ENCODE data around the gene B3GAT2.

The B3GAT2 gene

GRCh38 chr6:70985156-70985555 lies 28.3 kb upstream of the B3GAT2 start:
- no peak for DNase-seq (ENCODE audit: low spot score)
- no peak for TF ChIP-seq CTCF (IDR thresholded peaks at IDR 0.05; ENCODE audit: extremely low read depth, insufficient read depth, missing control alignments)
- in situ Hi-C loops (cut with MboI; ENCODE audit: low pct_unique_long_range_greater_than_20kb, low sequenced_read_pairs, unreplicated experiment) = no loop called here

- in situ Hi-C loops (cut with MboI; ENCODE audit: low pct_unique_long_range_greater_than_20kb, low sequenced_read_pairs, unreplicated experiment) = no loop called here
- no peak for DNase-seq (ENCODE audit: low spot score)
- no peak for TF ChIP-seq CTCF (IDR thresholded peaks at IDR 0.05; ENCODE audit: extremely low read depth, insufficient read depth, missing control alignments)
Observed at GRCh38 chr6:70982747-70983146, 25.9 kb upstream of the B3GAT2 start.

GRCh38 chr6:70980727-70981126 lies 23.9 kb upstream of the B3GAT2 start:
- DNase-seq (ENCODE audit: low spot score) = no peak
- in situ Hi-C loops (cut with MboI; ENCODE audit: low pct_unique_long_range_greater_than_20kb, low sequenced_read_pairs, unreplicated experiment) = no loop called here
- TF ChIP-seq CTCF (IDR thresholded peaks at IDR 0.05; ENCODE audit: extremely low read depth, insufficient read depth, missing control alignments) = no peak

DNA sequence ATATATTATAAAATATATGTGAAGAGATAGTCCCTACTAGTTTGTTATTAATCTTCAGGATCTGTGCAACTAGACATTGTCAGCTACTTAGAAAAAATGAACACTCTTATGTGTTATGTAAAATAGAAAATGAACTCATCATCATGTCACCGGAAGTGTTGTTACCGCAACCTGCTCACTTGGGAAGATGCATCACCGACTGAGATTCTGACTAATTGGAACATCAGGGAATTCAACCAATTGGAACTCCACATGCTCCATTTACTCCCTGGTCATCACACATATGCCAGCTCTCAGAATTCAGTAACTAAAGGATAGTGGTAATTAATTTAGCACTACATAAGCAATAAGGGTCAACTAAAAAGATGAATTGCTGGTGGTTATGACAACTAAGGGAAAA lies 16.7 kb upstream of the B3GAT2 start:
- no peak for DNase-seq (ENCODE audit: low spot score)
- in situ Hi-C loops (cut with MboI; ENCODE audit: low pct_unique_long_range_greater_than_20kb, low sequenced_read_pairs, unreplicated experiment) = no loop called here

GRCh38 chr6:70967049-70967448 lies 10.2 kb upstream of the B3GAT2 start:
- in situ Hi-C loops (cut with MboI; ENCODE audit: low pct_unique_long_range_greater_than_20kb, low sequenced_read_pairs, unreplicated experiment) = no loop called here
- no peak for TF ChIP-seq CTCF (IDR thresholded peaks at IDR 0.05; ENCODE audit: extremely low read depth, insufficient read depth, missing control alignments)
- DNase-seq (ENCODE audit: low spot score) = no peak

More for the DNA sequence above, 16.7 kb upstream of the B3GAT2 start:
- no peak for TF ChIP-seq CTCF (IDR thresholded peaks at IDR 0.05; ENCODE audit: extremely low read depth, insufficient read depth, missing control alignments)

- TF ChIP-seq CTCF (IDR thresholded peaks at IDR 0.05; ENCODE audit: extremely low read depth, insufficient read depth, missing control alignments) = no peak
- no peak for DNase-seq (ENCODE audit: low spot score)
- in situ Hi-C loops (cut with MboI; ENCODE audit: low pct_unique_long_range_greater_than_20kb, low sequenced_read_pairs, unreplicated experiment) = no loop called here
Observed at GRCh38 chr6:70957284-70957617, 391 bp upstream of the B3GAT2 start.

DNA sequence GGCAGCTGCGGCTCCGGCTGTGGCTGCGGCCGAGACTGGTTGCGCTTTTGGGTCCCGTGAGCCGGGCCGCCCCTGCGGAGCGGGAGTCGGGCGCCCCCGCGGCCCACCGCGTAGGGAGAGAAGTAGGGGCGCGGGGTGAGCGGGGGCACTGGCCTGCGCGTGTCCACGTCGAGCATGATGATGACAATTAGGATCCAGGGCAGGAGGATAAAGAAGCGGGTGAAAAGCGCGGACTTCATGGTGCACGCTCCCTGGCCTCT lies 739 bp downstream of the B3GAT2 start:
- no peak for DNase-seq (ENCODE audit: low spot score)
- TF ChIP-seq CTCF (IDR thresholded peaks at IDR 0.05; ENCODE audit: extremely low read depth, insufficient read depth, missing control alignments) = no peak
- in situ Hi-C loops (cut with MboI; ENCODE audit: low pct_unique_long_range_greater_than_20kb, low sequenced_read_pairs, unreplicated experiment) = no loop called here
